Adrenal gland (tissue), 12 donors: Measurements from ENCODE around the gene TTLL10. TPM values are rescaled to one million over a fixed set of nuclear protein-coding genes. Genes with fewer than 3 reads are reported as not detected.

Experiments
- DNase-seq, 7 donors: peaks; one replicate each; pipeline ENCODE4 v3.0.0-alpha.2; 2019 to 2020
- H3K27ac ChIP-seq, 5 donors: fragments of 200-600 bp; sonication (generic) in 4 of 5; 1 replicate in 3 of 5; 2 replicates in 2 of 5; pipeline versions ENCODE4 v1.5.1 to v1.8.0; 2016 to 2020; ENCODE audit warnings: mild to moderate bottlenecking in 1 of 5
- H3K27me3 ChIP-seq: fragments of 200-600 bp; 2 replicates; pipeline ENCODE4 v1.8.0; 2021
- H3K36me3 ChIP-seq, 2 donors: fragments of 200-600 bp; replicated peaks in 1 of 2; 1 replicate in 1 of 2; 2 replicates in 1 of 2; pipeline versions ENCODE4 v1.5.1 to v1.8.0; 2018 to 2022
- H3K4me1 ChIP-seq, 2 donors: fragments of 200-600 bp; replicated peaks in 1 of 2; 1 replicate in 1 of 2; 2 replicates in 1 of 2; pipeline versions ENCODE4 v1.5.1 to v1.8.0; 2018 to 2021
- H3K4me3 ChIP-seq, 4 donors: fragments of 200-600 bp; sonication (generic) in 3 of 4; one replicate each; pipeline ENCODE4 v1.5.1; 2016 to 2018
- H3K9me3 ChIP-seq, 3 donors: fragments of 200-600 bp; sonication (generic) in 1 of 3; replicated peaks in 1 of 3; 1 replicate in 2 of 3; 2 replicates in 1 of 3; pipeline versions ENCODE4 v1.5.1 to v1.8.0; 2016 to 2021
- CTCF ChIP-seq, 6 experiments: fragments of 450-650 bp in 4 of 6; fragments of 200-600 bp in 2 of 6; sonication (generic) in 1 of 6; IDR thresholded peaks; 1 replicate in 5 of 6; 2 replicates in 1 of 6; pipeline versions ENCODE4 v1.5.1 to v1.8.0; 2016 to 2021; ENCODE audit warnings: antibody characterized with exemption in 6 of 6, mild to moderate bottlenecking in 2 of 6, moderate library complexity in 1 of 6
- POLR2A ChIP-seq, 2 donors: fragments of 450-650 bp; IDR thresholded peaks; one replicate each; pipeline ENCODE4 v1.6.1; 2017; ENCODE audit warnings: antibody characterized with exemption in 2 of 2, mild to moderate bottlenecking in 2 of 2, moderate library complexity in 1 of 2
- WGBS, 4 donors: extraction: QIAGEN DNeasy Blood & Tissue Kit in 2 of 4; methylation state at CpG; one replicate each; pipeline versions ENCODE4 v1.1.5 to v1.1.7; 2013 to 2017; 5-methylcytosine and 5-hydroxymethylcytosine counted together
- intact Hi-C, 2 donors: fragments of 100-400 bp; cut with DNase I; formaldehyde crosslinking; loops; one replicate each; pipeline versions ENCODE4 v1.14.1 to v1.15.0; 2022 to 2023
- polyA plus RNA-seq, 3 donors: library from polyadenylated mRNA; stranded (reverse); fragments of 200-250 nt in 2 of 3; fragments of 350-450 nt in 1 of 3; fragmentation: Illumina TruSeq in 1 of 3; extraction: RNeasy Lipid Tissue Mini Kit (QIAGEN cat#74804) in 1 of 3; gene quantifications; one replicate each; pipeline ENCODE4 v1.2.3, GENCODE V29; 2013 to 2014
- total RNA-seq, 9 donors: library from RNA; depleted of rRNA in 4 of 9; stranded (reverse); fragments of >200 nt in 4 of 9; fragments of 120-200 nt in 1 of 9; fragmentation: NEBNext Ultra II Directional in 1 of 9; extraction: Animal tissue kit (Norgen Biotek cat#: 25700) in 1 of 9; gene quantifications; one replicate each; pipeline versions ENCODE4 v1.1.0 to v1.2.4, GENCODE V29; 2013 to 2023
- donor health status: healthy with polysubstance abuse.
- donor health status: Bipolar disorder and iron deficiency.
- donor health status: DM: yes; HTN: yes; CAD: no.
- donor health status: DM: no; HTN: no; CAD: no.
- donor health status: DM: no; HTN: no; CAD: no.
- donor health status: DM: yes; HTN: yes; CAD: no.

Gene TTLL10
- total and polyA plus RNA-seq, 12 donors: 0.32 to 0.44 TPM; not detected in 10

DNA sequence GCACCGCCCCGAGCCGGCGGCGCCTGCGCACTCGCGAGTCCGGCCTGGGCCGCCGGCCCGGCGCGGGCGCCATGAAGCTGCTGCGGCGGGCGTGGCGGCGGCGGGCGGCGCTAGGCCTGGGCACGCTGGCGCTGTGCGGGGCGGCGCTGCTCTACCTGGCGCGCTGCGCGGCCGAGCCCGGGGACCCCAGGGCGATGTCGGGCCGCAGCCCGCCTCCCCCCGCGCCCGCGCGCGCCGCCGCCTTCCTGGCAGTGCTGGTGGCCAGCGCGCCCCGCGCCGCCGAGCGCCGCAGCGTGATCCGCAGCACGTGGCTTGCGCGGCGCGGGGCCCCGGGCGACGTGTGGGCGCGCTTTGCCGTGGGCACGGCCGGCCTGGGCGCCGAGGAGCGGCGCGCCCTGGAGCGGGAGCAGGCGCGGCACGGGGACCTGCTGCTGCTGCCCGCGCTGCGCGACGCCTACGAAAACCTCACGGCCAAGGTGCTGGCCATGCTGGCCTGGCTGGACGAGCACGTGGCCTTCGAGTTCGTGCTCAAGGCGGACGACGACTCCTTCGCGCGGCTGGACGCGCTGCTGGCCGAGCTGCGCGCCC, 58.6 kb downstream of the TTLL10 start, which contains the start of gene B3GALT6:
Gene B3GALT6 (plus strand): TSS at position 30 of the 588 bp plus-strand sequence. CDS start 42 bp downstream, at position 72.
- 6 to 33% (median 7%) methylated on average over 8 to 100 of the region's 100 CpGs; no CpG with 5 or more reads in 1 of the 4 donors for WGBS, 4 donors
- H3K4me3 ChIP-seq: peak within 1 kb of the TSS; percentile 66 to 92 (median 76)
- H3K27ac ChIP-seq: peak within 1 kb of the TSS; percentile 79 to 94 (median 89)
- intact Hi-C loops: no loop called here
- H3K36me3 ChIP-seq: peaks cover 0 to 16% of the 10 kb centered on the region in 2 donors
- peak in 1 of 7 donors; percentile 31 for DNase-seq
- TF ChIP-seq POLR2A (IDR thresholded peaks at IDR 0.05) (peak in 1 of 2 donors; percentile 77), CTCF (IDR thresholded peaks at IDR 0.05) (no peak)
- no peaks in the 10 kb centered on the region for H3K27me3 ChIP-seq
- peaks cover 21 to 30% of the 10 kb centered on the region in 2 donors for H3K4me1 ChIP-seq
- H3K9me3 ChIP-seq: no peaks in the 10 kb centered on the region

- DNase-seq: peak in 1 of 7 donors; percentile 63
- intact Hi-C loops: no loop called here
- Histone ChIP-seq H3K9me3 (no peaks in the 10 kb centered on the region), H3K27me3 (no peaks in the 10 kb centered on the region), H3K27ac (no peak overlapping the region), H3K4me3 (peak overlapping the region in 1 of 4 donors; percentile 63), H3K4me1 (peaks cover 21 to 30% of the 10 kb centered on the region in 2 donors), H3K36me3 (peaks cover 0 to 9% of the 10 kb centered on the region in 2 donors)
- 66 to 97% (median 76%) methylated on average over 13 to 98 of the region's 98 CpGs for WGBS, 4 donors
- TF ChIP-seq CTCF (IDR thresholded peaks at IDR 0.05): no peak
- no peak for TF ChIP-seq POLR2A (IDR thresholded peaks at IDR 0.05)
These were observed 59.3 kb downstream of the TTLL10 start for GRCh38 chr1:1232796-1233566.

DNA sequence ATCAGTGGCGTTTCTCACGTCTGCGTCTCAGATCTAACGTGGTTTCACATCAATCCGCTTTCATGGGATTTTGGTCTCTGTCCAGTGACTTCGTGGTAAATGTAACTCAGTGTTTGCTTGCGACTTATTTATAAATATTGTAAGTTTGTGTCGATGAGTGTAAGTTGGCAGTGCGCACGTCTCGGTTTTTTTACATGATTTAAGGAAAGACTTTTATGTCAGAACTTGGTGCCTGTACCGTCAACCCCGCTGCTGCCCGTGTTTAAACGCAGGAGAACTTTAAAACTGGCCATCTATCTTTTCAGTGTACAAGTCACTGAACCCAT, 59.9 kb downstream of the TTLL10 start:
- Histone ChIP-seq H3K4me3 (no peak overlapping the region), H3K27ac (no peak overlapping the region), H3K36me3 (peaks cover 0 to 3% of the 10 kb centered on the region in 2 donors), H3K9me3 (no peaks in the 10 kb centered on the region), H3K4me1 (peaks cover 21 to 30% of the 10 kb centered on the region in 2 donors), H3K27me3 (peaks cover 5% of the 10 kb centered on the region)
- DNase-seq: no peak
- intact Hi-C loops: no loop called here
- 96 to 98% (median 97%) methylated on average over 15 of the region's 15 CpGs for WGBS, 4 donors
- TF ChIP-seq POLR2A (IDR thresholded peaks at IDR 0.05) (no peak), CTCF (IDR thresholded peaks at IDR 0.05) (no peak)

- 94 to 97% (median 96%) methylated on average over 18 to 28 of the region's 28 CpGs for WGBS, 4 donors
- Histone ChIP-seq H3K4me1 (peaks cover 21 to 28% of the 10 kb centered on the region in 2 donors), H3K27me3 (peaks cover 7% of the 10 kb centered on the region), H3K4me3 (no peak overlapping the region), H3K27ac (no peak overlapping the region), H3K9me3 (no peaks in the 10 kb centered on the region), H3K36me3 (no peaks in the 10 kb centered on the region)
- no peak for DNase-seq
- intact Hi-C loops: no loop called here
- TF ChIP-seq CTCF (IDR thresholded peaks at IDR 0.05) (no peak), POLR2A (IDR thresholded peaks at IDR 0.05) (no peak)
These were observed 60.6 kb downstream of the TTLL10 start for GRCh38 chr1:1234180-1234808.
